HG02870 (cell line): ENCODE results near the gene GAD1.

ENCODE experiments used
- ATAC-seq: cut with Tn5 transposase; IDR thresholded peaks from one replicate; pipeline ENCODE4 v1.9.1; 2021; ENCODE audit warnings: mild to moderate bottlenecking, moderate library complexity; ENCODE audit not compliant: unreplicated experiment

Gene GAD1

GRCh38 chr2:170887496-170887895 lies 70.8 kb downstream of the GAD1 start:
- no peak for ATAC-seq

- no peak for ATAC-seq
Observed at GRCh38 chr2:170887896-170888295, 71.2 kb downstream of the GAD1 start.

DNA sequence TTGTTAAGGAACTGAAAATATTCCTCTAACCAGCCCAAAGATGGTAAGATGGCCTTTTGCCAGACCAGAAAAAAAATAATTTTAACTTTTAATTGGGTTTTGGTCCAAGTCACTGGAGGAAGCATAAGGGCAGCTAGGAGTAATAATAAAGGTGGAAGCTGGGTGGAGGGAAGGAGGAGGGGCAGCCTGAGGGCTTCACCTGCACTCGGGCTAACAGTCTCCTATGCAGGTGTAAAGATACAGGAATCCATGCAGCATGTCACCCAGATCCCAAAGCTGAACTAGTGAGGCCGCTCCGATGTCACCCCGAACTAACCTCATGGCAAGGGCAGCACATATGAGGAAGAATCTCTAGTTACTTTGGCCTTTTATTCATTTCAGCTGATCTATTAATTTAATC lies 75.2 kb downstream of the GAD1 start:
- no peak for ATAC-seq

GRCh38 chr2:170892391-170892951 lies 75.8 kb downstream of the GAD1 start:
- no peak for ATAC-seq

GRCh38 chr2:170895023-170895757 lies 78.5 kb downstream of the GAD1 start:
- ATAC-seq, result no peak

GRCh38 chr2:170896622-170897021 lies 79.9 kb downstream of the GAD1 start:
- ATAC-seq, result no peak

GRCh38 chr2:170897108-170897507 lies 80.4 kb downstream of the GAD1 start:
- no peak for ATAC-seq

DNA sequence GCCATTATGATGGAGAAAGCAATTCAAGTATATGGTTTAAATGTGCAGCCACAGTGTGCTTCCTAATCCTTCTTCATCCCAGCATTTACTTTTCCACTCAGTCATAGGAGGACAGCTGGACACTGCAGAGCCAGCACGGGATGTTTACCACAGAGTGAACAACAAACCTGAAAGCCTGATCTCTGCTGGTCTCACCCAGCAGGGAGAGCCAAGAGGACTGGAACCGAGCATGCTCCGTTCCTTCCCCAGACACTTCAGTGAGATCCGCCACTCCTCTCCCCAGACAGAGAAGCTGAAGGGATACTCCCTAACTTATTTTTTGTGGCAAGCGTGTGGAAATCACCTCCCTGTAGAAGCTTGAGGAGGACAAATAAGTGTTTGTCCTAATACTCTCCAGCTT lies 89.2 kb downstream of the GAD1 start:
- ATAC-seq, result no peak
